Muscle of leg (tissue), 11 donors: ENCODE results near the gene GLB1L. TPM values are rescaled to one million over a fixed set of nuclear protein-coding genes. Genes with fewer than 3 reads are reported as not detected.

Source experiments
- DNase-seq: peaks from one replicate; pipeline ENCODE4 v3.0.0; 2013
- H3K27ac ChIP-seq: one replicate; pipeline ENCODE4 v1.5.1; 2013; ENCODE audit warnings: mild to moderate bottlenecking, low read length, control low read depth
- H3K27me3 ChIP-seq: one replicate; pipeline ENCODE4 v1.6.1; 2013; ENCODE audit warnings: low read length; ENCODE audit not compliant: control insufficient read depth, insufficient read depth
- H3K36me3 ChIP-seq: one replicate; pipeline ENCODE4 v1.6.1; 2013; ENCODE audit warnings: low read length; ENCODE audit not compliant: control insufficient read depth, insufficient read depth
- H3K4me1 ChIP-seq: one replicate; pipeline ENCODE4 v1.6.1; 2013; ENCODE audit warnings: low read length; ENCODE audit not compliant: control insufficient read depth, insufficient read depth
- H3K4me3 ChIP-seq: one replicate; pipeline ENCODE4 v1.5.1; 2013; ENCODE audit warnings: low read length, control low read depth
- H3K9me3 ChIP-seq: replicated peaks from 2 replicates; pipeline ENCODE4 v1.6.1; 2013; ENCODE audit warnings: low read depth, low read length; ENCODE audit not compliant: control insufficient read depth
- WGBS: methylation state at CpG from one replicate; pipeline ENCODE4 v1.1.5; 2013; ENCODE audit warnings: missing lambda C conversion rate; ENCODE audit not compliant: insufficient coverage; 5-methylcytosine and 5-hydroxymethylcytosine counted together
- polyA plus RNA-seq, 8 donors: library from polyadenylated mRNA; unstranded; fragments of 120-200 nt; gene quantifications; one replicate each; pipeline versions ENCODE4 v1.2.1 to v1.2.3, GENCODE V29; 2013; ENCODE audit warnings: inconsistent platforms in 1 of 8, low replicate concordance in 1 of 8; ENCODE audit not compliant: insufficient read length in 8 of 8, insufficient read depth in 1 of 8
- total RNA-seq: library from RNA; stranded (reverse); fragments of 120-200 nt; gene quantifications from one replicate; pipeline ENCODE4 v1.2.4, GENCODE V29; 2013

Gene GLB1L
- total and polyA plus RNA-seq, 9 donors = 3.3 to 9.9 (median 6.0) TPM

DNA sequence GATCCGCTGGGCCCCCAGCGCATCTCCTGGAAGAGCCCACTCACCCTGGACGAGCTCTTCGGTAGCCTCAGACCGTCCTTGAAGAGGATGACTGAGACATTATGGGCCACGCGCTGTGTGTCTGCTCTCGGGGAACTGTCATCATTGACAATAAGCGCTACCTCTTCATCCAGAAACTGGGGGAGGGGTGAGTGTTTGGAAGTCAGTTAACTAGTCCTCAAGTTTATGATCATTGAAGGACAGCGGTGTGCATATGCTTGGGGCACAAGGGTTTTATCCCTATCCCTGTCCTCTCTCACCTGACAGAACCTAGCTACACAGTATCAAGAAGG is 621 bp upstream of the GLB1L start:
- 4% methylated on average over 5 of the region's 10 CpGs for WGBS
- Histone ChIP-seq H3K9me3 (no peaks in the 10 kb centered on the region), H3K4me1 (peaks cover 30% of the 10 kb centered on the region), H3K36me3 (peaks cover 26% of the 10 kb centered on the region), H3K27me3 (no peaks in the 10 kb centered on the region), H3K27ac (peak overlapping the region; percentile 89), H3K4me3 (peak overlapping the region; percentile 90)
- no peak for DNase-seq

DNA sequence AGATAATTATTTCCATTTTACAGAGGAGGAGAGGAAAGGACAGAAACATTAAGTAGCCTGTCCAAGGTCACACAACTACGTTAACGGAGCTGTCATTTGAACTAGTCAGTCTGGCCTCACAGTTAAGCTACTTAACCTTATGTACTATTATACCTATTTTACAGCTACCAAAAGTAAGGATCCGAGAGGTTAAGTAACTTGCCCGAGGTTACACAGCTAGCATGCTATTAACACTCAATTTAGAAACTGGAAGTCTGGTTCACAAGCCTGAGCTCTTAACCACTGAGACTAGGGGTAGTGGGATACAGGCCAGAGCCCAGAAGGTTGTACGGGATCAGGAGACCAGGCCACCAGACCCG is 476 bp downstream of the GLB1L start:
- H3K9me3 ChIP-seq = no peaks in the 10 kb centered on the region
- WGBS = 67% methylated on average over 1 of the region's 6 CpGs
- H3K27me3 ChIP-seq = no peaks in the 10 kb centered on the region
- H3K36me3 ChIP-seq = peaks cover 22% of the 10 kb centered on the region
- H3K27ac ChIP-seq = peak overlapping the region; percentile 89
- H3K4me1 ChIP-seq = peaks cover 20% of the 10 kb centered on the region
- no peak for DNase-seq
- H3K4me3 ChIP-seq = peak overlapping the region; percentile 90

DNA sequence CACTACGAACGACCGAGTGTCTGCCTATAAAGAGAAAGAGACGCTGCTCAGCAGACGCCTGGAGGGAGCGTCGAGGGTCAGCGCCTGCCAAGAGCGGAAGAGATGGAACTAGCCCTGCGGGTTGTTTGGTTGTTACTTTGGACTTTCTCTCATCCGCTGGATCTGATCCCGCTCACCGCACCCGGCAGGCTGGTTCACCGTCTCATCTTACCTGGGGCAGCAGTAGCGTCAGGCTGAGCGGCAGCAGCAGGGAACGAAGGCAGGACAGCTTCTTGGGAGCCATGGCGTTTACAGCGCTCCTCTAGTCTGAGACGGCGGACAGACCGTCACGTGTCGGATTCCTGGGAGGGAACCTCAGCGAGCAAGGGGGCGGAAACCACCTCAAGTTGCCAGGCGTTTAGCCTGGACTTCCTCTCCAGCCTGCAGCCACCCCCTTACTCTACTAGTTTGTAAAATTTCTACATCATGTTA is 1.9 kb downstream of the GLB1L start:
- 25% methylated on average over 26 of the region's 28 CpGs for WGBS
- Histone ChIP-seq H3K9me3 (no peaks in the 10 kb centered on the region), H3K4me1 (peaks cover 15% of the 10 kb centered on the region), H3K27me3 (no peaks in the 10 kb centered on the region), H3K36me3 (peaks cover 23% of the 10 kb centered on the region), H3K27ac (no peak overlapping the region), H3K4me3 (peak overlapping the region; percentile 18)
- peak; percentile 62 for DNase-seq

DNA sequence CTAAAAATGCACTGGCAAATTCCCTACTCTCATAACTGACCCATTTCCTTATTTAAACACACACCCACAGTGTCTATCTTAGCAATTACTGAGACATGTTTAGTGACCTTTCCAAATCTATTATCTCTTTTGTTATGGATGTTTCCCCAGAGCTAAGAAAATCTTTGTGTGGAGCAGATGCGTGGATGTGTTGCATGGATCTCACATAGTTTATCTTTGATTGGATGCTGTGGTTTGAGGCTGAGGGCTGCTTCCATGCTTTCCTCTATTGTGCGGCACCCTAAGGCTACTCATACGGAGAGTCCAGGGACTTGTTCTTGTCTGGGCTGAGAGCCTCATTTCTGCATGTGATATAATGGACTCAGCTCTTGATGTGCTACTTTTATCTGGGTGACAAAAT is 10.9 kb downstream of the GLB1L start:
- no CpG with 5 or more reads among the region's 3 CpGs for WGBS
- peaks cover 8% of the 10 kb centered on the region for H3K4me1 ChIP-seq
- H3K9me3 ChIP-seq = no peaks in the 10 kb centered on the region
- H3K27ac ChIP-seq = no peak overlapping the region
- H3K36me3 ChIP-seq = peaks cover 67% of the 10 kb centered on the region
- no peak overlapping the region for H3K4me3 ChIP-seq
- no peaks in the 10 kb centered on the region for H3K27me3 ChIP-seq
- no peak for DNase-seq

DNA sequence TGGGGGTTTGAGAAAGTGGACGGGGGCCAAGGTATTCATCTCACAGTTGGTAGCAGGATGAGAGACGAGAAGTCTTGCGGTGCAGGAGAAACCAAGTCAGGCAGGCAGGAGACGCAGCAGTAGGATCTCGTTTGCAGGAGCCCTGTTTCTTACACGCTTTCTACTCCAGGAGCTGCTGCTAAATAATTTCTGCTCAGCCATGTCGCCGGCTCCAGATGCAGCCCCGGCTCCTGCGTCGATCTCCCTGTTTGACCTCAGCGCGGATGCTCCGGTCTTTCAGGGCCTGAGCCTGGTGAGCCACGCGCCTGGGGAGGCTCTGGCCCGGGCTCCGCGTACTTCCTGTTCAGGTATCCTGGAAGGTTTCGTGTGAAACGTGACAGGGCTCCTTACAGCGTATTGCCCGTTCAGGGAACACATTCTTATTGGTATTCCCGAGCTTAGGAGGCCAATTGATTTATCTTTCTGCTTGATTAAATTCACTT is 15.1 kb downstream of the GLB1L start:
- H3K36me3 ChIP-seq = peaks cover 52% of the 10 kb centered on the region
- WGBS = 0% methylated on average over 24 of the region's 24 CpGs
- H3K9me3 ChIP-seq = no peaks in the 10 kb centered on the region
- H3K4me3 ChIP-seq = peak overlapping the region; percentile 85
- no peaks in the 10 kb centered on the region for H3K27me3 ChIP-seq
- peaks cover 21% of the 10 kb centered on the region for H3K4me1 ChIP-seq
- H3K27ac ChIP-seq = peak overlapping the region; percentile 95
- DNase-seq = peak; percentile 39

DNA sequence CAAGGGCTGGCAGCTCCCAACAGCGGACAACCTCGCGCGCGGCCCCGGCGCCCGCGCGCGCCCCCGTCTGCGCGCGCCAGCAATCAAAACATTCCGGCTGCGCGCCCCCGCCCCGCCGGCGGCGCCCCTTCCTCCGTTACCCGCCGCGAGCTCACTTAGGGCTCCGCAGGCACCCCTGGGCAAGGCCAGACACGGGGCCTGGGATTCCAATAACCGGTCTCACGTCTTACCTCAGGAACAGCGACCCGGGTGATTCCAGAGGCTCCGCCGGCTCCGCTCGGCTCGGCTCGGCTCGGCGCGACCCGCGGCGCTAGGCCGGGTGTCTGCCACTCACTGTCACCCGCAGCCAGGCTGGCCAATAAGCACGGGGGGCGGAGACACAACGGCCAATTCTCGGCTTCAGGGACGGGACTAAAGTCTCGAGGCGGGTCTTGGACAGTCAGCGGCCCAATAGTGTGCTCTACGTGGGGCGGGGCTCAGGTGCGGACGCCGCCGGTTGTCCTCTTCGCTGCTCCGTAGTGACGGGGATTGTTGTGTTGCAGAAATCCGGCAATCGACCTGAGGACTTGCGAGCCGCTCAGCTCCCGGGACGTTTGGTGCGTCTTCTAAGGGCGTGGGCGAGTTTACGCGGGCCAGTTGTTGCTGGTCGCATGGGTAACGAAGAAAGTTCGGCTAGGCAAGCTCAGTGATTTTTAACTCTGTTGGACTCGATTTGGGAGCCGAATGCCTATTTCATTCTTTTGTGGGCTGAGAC is 15.8 kb downstream of the GLB1L start, which contains the start of the genes ANKZF1 and ATG9A:
Gene ANKZF1 (plus strand): TSS at position 502 of the 754 bp plus-strand sequence. CDS start 452 bp downstream, outside the sequence.
Gene ATG9A (minus strand): TSS at position 332 of the 754 bp plus-strand sequence. CDS start 1,612 bp downstream, outside the sequence.
- peaks cover 52% of the 10 kb centered on the region for H3K36me3 ChIP-seq
- DNase-seq = peak; percentile 100
- peak within 1 kb of the TSS; percentile 85 for H3K4me3 ChIP-seq
- H3K4me1 ChIP-seq = peaks cover 21% of the 10 kb centered on the region
- no peaks in the 10 kb centered on the region for H3K27me3 ChIP-seq
- H3K9me3 ChIP-seq = no peaks in the 10 kb centered on the region
- peak within 1 kb of the TSS; percentile 96 for H3K27ac ChIP-seq
- under 1% methylated on average over 78 of the region's 80 CpGs for WGBS

- Histone ChIP-seq H3K27ac (peak overlapping the region; percentile 79), H3K4me3 (peak overlapping the region; percentile 85), H3K27me3 (no peaks in the 10 kb centered on the region), H3K4me1 (peaks cover 21% of the 10 kb centered on the region), H3K9me3 (no peaks in the 10 kb centered on the region), H3K36me3 (peaks cover 52% of the 10 kb centered on the region)
- WGBS = 4% methylated on average over 18 of the region's 19 CpGs
- no peak for DNase-seq
Measured at GRCh38 chr2:219228911-219229304, 16.3 kb downstream of the GLB1L start.

GRCh38 chr2:219228041-219228910 is 17.0 kb downstream of the GLB1L start:
- peak; percentile 38 for DNase-seq
- Histone ChIP-seq H3K27ac (peak overlapping the region; percentile 79), H3K9me3 (no peaks in the 10 kb centered on the region), H3K4me3 (peak overlapping the region; percentile 85), H3K4me1 (peaks cover 21% of the 10 kb centered on the region), H3K36me3 (peaks cover 52% of the 10 kb centered on the region), H3K27me3 (no peaks in the 10 kb centered on the region)
- WGBS = 45% methylated on average over 4 of the region's 7 CpGs

GRCh38 chr2:219225350-219225749 is 19.9 kb downstream of the GLB1L start:
- H3K27me3 ChIP-seq = no peaks in the 10 kb centered on the region
- 87% methylated on average over 3 of the region's 3 CpGs for WGBS
- H3K9me3 ChIP-seq = no peaks in the 10 kb centered on the region
- peaks cover 35% of the 10 kb centered on the region for H3K4me1 ChIP-seq
- H3K27ac ChIP-seq = no peak overlapping the region
- no peak overlapping the region for H3K4me3 ChIP-seq
- H3K36me3 ChIP-seq = peaks cover 62% of the 10 kb centered on the region
- DNase-seq = no peak
